GM19468 (cell line): ENCODE data around the gene HSD17B13.

ENCODE experiments used
- ATAC-seq: cut with Tn5 transposase; IDR thresholded peaks from one replicate; pipeline ENCODE4 v1.9.1; 2021; ENCODE audit warnings: mild to moderate bottlenecking, moderate library complexity, moderate number of reproducible peaks; ENCODE audit not compliant: unreplicated experiment; ENCODE audit errors: extremely low read depth

HSD17B13 gene

DNA sequence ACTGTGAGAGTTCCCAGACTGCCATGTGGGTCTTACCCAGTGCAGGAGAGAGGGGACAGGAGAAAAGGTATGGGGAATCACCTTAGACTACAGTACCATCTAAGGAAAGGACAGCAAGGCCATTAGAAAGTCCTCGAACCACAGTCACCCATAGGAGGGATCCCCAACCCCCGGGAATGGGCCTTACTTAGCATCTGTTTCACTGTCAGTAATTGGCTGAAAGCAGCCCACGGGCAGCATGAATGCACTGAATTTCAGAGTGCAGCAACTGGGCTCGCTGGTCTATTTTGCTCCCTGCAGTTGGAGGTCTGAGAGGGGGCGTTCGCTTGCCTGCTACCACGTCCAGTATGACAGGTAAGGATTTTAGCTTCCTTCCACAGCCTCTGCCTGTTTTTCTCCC, 51.9 kb downstream of the HSD17B13 start:
- no peak for ATAC-seq

DNA sequence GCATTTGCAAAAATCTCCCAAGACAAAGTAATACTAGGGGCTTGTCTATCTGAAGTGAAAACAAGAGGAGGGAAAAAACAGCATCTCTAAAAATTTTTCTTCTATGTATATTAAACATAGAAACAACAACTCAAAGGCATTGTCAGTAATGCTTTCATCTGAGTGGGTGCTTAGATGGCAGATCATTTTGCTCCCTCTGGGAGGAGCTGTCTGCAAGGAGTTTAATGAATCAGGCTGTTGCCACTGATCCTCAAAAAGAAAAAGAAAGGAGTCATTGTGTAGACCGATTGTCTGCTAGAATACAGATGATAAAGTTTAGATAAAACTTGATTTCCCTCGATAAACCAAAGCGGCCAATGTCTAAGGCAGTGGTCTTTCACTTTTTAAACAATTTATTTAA, 52.5 kb downstream of the HSD17B13 start:
- ATAC-seq: no peak

DNA sequence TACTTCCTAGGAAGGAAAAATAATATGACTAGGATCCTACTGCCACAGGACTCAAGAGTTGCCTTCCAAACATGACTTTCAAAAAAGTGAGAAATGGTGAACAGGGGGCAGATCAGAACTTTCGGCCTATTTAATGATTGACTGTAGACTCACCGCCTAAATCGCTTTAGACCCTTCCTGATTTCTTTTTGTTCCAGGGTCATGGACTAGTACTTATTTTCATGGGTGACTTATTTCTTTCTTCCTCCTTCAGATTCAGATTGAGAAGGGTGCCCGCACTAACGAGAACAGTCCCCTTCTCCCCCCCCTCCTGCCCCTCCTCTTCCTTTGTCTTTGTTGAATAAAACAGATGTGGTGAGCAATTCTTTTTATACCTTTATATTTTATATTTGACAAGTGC, 54.3 kb downstream of the HSD17B13 start:
- ATAC-seq: no peak

DNA sequence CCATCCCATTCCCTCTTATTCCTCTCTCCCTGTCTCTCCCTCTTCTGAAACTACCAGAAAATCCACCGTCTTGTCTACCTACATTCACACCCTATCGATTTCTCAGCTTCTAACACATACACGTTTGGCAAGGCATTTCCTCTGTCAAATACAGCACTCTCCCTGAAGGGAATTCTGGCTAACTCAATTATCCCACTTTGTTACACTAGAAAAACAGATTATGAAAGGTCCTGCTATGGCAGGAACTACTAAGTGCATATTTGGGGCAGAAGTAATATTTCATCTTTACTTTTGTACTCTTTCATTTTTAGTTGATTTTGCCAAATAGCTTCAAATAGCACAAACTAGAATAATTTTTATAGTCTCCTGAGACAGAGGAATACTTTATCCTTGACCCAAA, 55.7 kb downstream of the HSD17B13 start:
- ATAC-seq: no peak

- no peak for ATAC-seq
These were observed 59.8 kb downstream of the HSD17B13 start for GRCh38 chr4:87262886-87263285.

- ATAC-seq: no peak
These were observed 62.2 kb downstream of the HSD17B13 start for GRCh38 chr4:87260477-87260876.

DNA sequence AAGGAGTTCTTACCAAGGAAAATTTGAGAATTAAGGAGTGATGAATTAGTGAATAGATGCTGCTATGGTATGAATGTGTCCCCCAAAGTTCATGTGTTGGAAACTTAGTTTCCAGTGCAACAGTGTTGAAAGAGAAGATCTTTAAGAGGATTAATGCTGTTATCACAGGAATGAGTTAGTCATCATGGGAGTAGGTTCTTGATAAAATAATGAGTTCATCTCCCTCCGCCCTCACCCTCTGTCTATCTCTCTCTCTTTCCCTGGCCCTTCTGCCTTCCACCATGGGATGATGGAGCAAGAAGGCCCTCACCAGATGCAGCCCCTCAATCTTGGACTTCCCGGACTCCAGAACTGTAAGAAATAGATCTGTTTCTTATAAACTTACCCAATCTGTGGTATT, 64.0 kb downstream of the HSD17B13 start:
- no peak for ATAC-seq

GRCh38 chr4:87257523-87257922, 65.2 kb downstream of the HSD17B13 start:
- ATAC-seq: no peak

DNA sequence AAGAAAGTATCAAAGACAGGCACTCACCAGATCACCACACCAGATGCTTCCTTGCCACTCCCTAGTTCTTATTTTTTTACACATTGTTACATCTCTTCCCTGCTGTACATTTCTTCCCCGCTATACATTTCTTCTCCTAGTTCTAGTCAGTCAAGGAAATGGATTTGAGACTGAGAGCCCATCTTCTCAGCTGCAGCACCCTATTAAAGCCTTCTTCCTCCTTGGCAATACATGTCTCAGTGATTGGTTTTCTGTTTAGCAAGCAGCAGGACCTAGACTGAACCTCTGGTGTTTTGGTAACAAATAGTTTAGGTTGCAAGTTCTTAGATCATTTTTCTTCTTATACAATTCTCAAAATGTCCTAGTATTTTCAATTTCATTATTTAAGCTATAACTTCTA, 66.9 kb downstream of the HSD17B13 start:
- no peak for ATAC-seq
